Measurements from ENCODE around the gene PRKCH.

The PRKCH gene

GRCh38 chr14:61515436-61516117, 194.2 kb downstream of the PRKCH start:
- Histone ChIP-seq H3K27ac (ENCODE audit: low read length) (no peak overlapping the region), H2AFZ (ENCODE audit: low read depth, low read length) (no peak overlapping the region), H4K20me1 (ENCODE audit: insufficient read depth, low read length) (no peaks in the 10 kb centered on the region), H3K27me3 (ENCODE audit: low read depth, low read length) (0 out of 2 replicates have a peak, but pooled peaks cover 2% of the 10 kb centered on the region), H3K36me3 (replicated peaks; ENCODE audit: low read depth, low read length) (no peaks in the 10 kb centered on the region), H3K79me2 (ENCODE audit: low read length) (no peaks in the 10 kb centered on the region), H3K9me3 (ENCODE audit: insufficient read depth, low read length) (no peaks in the 10 kb centered on the region), H3K4me3 (ENCODE audit: low read length) (no peak overlapping the region), H3K4me2 (ENCODE audit: low read length) (no peak overlapping the region), H3K9ac (ENCODE audit: low read length) (no peak overlapping the region), H3K4me1 (ENCODE audit: low read length) (peaks cover 5% of the 10 kb centered on the region; the same call in 1 of the 2 replicates)
- TF ChIP-seq, protein P1, sequence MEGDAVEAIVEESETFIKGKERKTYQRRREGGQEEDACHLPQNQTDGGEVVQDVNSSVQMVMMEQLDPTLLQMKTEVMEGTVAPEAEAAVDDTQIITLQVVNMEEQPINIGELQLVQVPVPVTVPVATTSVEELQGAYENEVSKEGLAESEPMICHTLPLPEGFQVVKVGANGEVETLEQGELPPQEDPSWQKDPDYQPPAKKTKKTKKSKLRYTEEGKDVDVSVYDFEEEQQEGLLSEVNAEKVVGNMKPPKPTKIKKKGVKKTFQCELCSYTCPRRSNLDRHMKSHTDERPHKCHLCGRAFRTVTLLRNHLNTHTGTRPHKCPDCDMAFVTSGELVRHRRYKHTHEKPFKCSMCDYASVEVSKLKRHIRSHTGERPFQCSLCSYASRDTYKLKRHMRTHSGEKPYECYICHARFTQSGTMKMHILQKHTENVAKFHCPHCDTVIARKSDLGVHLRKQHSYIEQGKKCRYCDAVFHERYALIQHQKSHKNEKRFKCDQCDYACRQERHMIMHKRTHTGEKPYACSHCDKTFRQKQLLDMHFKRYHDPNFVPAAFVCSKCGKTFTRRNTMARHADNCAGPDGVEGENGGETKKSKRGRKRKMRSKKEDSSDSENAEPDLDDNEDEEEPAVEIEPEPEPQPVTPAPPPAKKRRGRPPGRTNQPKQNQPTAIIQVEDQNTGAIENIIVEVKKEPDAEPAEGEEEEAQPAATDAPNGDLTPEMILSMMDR (IDR thresholded peaks at IDR 0.05; ENCODE audit: low read depth, low read length) = no peak
- no peak for TF ChIP-seq EZH2phosphoT487 (IDR thresholded peaks at IDR 0.05; ENCODE audit: low read depth)

GRCh38 chr14:61516118-61516743, 194.9 kb downstream of the PRKCH start:
- Histone ChIP-seq H3K4me1 (ENCODE audit: low read length) (peaks cover 5% of the 10 kb centered on the region; the same call in 1 of the 2 replicates), H2AFZ (ENCODE audit: low read depth, low read length) (no peak overlapping the region), H3K4me3 (ENCODE audit: low read length) (no peak overlapping the region), H3K27ac (ENCODE audit: low read length) (no peak overlapping the region), H3K9ac (ENCODE audit: low read length) (no peak overlapping the region), H3K36me3 (replicated peaks; ENCODE audit: low read depth, low read length) (no peaks in the 10 kb centered on the region), H3K9me3 (ENCODE audit: insufficient read depth, low read length) (no peaks in the 10 kb centered on the region), H4K20me1 (ENCODE audit: insufficient read depth, low read length) (no peaks in the 10 kb centered on the region), H3K79me2 (ENCODE audit: low read length) (no peaks in the 10 kb centered on the region), H3K27me3 (ENCODE audit: low read depth, low read length) (peaks cover 2% of the 10 kb centered on the region; the same call in 1 of the 2 replicates), H3K4me2 (ENCODE audit: low read length) (no peak overlapping the region)
- TF ChIP-seq, protein P1 (IDR thresholded peaks at IDR 0.05; ENCODE audit: low read depth, low read length) = no peak
- no peak for TF ChIP-seq EZH2phosphoT487 (IDR thresholded peaks at IDR 0.05; ENCODE audit: low read depth)

- peaks cover 2% of the 10 kb centered on the region; the same call in 1 of the 2 replicates for H3K27me3 ChIP-seq (ENCODE audit: low read depth, low read length)
- H3K9ac ChIP-seq (ENCODE audit: low read length) = no peak overlapping the region
- no peak overlapping the region for H3K4me3 ChIP-seq (ENCODE audit: low read length)
- no peaks in the 10 kb centered on the region for H3K36me3 ChIP-seq (replicated peaks; ENCODE audit: low read depth, low read length)
- no peaks in the 10 kb centered on the region for H3K9me3 ChIP-seq (ENCODE audit: insufficient read depth, low read length)
- H3K4me2 ChIP-seq (ENCODE audit: low read length) = no peak overlapping the region
- H2AFZ ChIP-seq (ENCODE audit: low read depth, low read length) = no peak overlapping the region
- H3K4me1 ChIP-seq (ENCODE audit: low read length) = peaks cover 5% of the 10 kb centered on the region; the same call in 1 of the 2 replicates
- H3K79me2 ChIP-seq (ENCODE audit: low read length) = no peaks in the 10 kb centered on the region
- H4K20me1 ChIP-seq (ENCODE audit: insufficient read depth, low read length) = no peaks in the 10 kb centered on the region
- TF ChIP-seq EZH2phosphoT487 (IDR thresholded peaks at IDR 0.05; ENCODE audit: low read depth) = no peak
- TF ChIP-seq, protein P1 (IDR thresholded peaks at IDR 0.05; ENCODE audit: low read depth, low read length) = no peak
- no peak overlapping the region for H3K27ac ChIP-seq (ENCODE audit: low read length)
Measured at GRCh38 chr14:61516964-61517653, 195.7 kb downstream of the PRKCH start.

- Histone ChIP-seq H3K36me3 (replicated peaks; ENCODE audit: low read depth, low read length) (no peaks in the 10 kb centered on the region), H3K27ac (ENCODE audit: low read length) (no peak overlapping the region), H4K20me1 (ENCODE audit: insufficient read depth, low read length) (no peaks in the 10 kb centered on the region), H2AFZ (ENCODE audit: low read depth, low read length) (no peak overlapping the region), H3K4me3 (ENCODE audit: low read length) (no peak overlapping the region), H3K27me3 (ENCODE audit: low read depth, low read length) (peaks cover 2% of the 10 kb centered on the region; the same call in 1 of the 2 replicates), H3K9ac (ENCODE audit: low read length) (no peak overlapping the region), H3K4me1 (ENCODE audit: low read length) (peaks cover 5% of the 10 kb centered on the region; the same call in 1 of the 2 replicates), H3K4me2 (ENCODE audit: low read length) (no peak overlapping the region), H3K79me2 (ENCODE audit: low read length) (no peaks in the 10 kb centered on the region), H3K9me3 (ENCODE audit: insufficient read depth, low read length) (no peaks in the 10 kb centered on the region)
- TF ChIP-seq, protein P1 (IDR thresholded peaks at IDR 0.05; ENCODE audit: low read depth, low read length) = no peak
- no peak for TF ChIP-seq EZH2phosphoT487 (IDR thresholded peaks at IDR 0.05; ENCODE audit: low read depth)
Measured at GRCh38 chr14:61517911-61518384, 196.6 kb downstream of the PRKCH start.
